IMR-90 (cell line): ENCODE measurements around the gene FBRSL1.

Source experiments
- RFX5 ChIP-seq: IDR thresholded peaks from 2 replicates; pipeline ENCODE4 v1.8.0; 2012; ENCODE audit warnings: low read depth, mild to moderate bottlenecking, low read length, moderate library complexity
- TF ChIP-seq, protein P1 (sequence below): conservative IDR thresholded peaks from 2 replicates; pipeline ENCODE4 v1.5.1; 2012; ENCODE audit warnings: mild to moderate bottlenecking, low read depth, low read length, improper control_type of control experiment

DNA sequence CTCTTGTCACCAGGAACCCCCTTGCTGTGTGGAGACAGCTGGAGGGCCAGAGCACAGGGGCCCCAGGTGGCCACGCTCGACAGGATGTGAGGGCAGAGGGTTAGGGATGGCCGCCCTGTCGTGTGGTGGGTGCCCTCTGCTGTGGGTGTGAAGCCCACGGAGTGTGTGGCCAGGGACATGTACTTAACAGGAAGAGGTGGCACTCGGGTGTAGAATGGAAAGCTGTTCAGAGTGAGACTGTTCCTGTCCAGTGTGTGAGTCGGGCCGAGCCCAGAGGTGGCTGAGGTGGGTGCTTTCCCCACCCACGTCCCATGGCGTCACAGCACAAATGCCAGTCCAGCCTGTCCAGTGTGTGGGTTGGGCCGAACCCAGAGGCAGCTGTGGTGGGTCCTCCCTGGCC, 47.1 kb downstream of the FBRSL1 start:
- TF ChIP-seq, protein P1, sequence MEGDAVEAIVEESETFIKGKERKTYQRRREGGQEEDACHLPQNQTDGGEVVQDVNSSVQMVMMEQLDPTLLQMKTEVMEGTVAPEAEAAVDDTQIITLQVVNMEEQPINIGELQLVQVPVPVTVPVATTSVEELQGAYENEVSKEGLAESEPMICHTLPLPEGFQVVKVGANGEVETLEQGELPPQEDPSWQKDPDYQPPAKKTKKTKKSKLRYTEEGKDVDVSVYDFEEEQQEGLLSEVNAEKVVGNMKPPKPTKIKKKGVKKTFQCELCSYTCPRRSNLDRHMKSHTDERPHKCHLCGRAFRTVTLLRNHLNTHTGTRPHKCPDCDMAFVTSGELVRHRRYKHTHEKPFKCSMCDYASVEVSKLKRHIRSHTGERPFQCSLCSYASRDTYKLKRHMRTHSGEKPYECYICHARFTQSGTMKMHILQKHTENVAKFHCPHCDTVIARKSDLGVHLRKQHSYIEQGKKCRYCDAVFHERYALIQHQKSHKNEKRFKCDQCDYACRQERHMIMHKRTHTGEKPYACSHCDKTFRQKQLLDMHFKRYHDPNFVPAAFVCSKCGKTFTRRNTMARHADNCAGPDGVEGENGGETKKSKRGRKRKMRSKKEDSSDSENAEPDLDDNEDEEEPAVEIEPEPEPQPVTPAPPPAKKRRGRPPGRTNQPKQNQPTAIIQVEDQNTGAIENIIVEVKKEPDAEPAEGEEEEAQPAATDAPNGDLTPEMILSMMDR = no peak
- TF ChIP-seq RFX5 = no peak
